GM12878 (cell line): ENCODE measurements around the gene TMEM33. TPM values are rescaled to one million over a fixed set of nuclear protein-coding genes. Genes with fewer than 3 reads are reported as not detected.

Source experiments
- ATAC-seq: fragments of 200-7000 bp; cut with Tn5 transposase; 3 replicates; pipeline ENCODE4 v1.9.1; 2020; ENCODE audit warnings: mild to moderate bottlenecking, moderate library complexity
- BruUV-seq: library from RNA; stranded (reverse); fragments of 400-500 nt; replicated peaks from 2 replicates; lab custom pipeline; 2021; lab: Mats Ljungman, UMichigan
- CTCF ChIA-PET: fragments of 300-600 bp; sonication (Branson Sonifier 250); formaldehyde crosslinking; extraction: SDS; loops from one replicate; lab custom pipeline; 2021; ENCODE audit warnings: inconsistent platforms; lab: Yijun Ruan, JAX
- POLR2A ChIA-PET: fragments of 350-600 bp; formaldehyde crosslinking; extraction: SDS; loops from one replicate; lab custom pipeline; 2021; ENCODE audit warnings: inconsistent platforms; lab: Charles Lee
- RAD21 ChIA-PET: fragments of 300-600 bp; sonication (Branson Sonifier 250); formaldehyde crosslinking; loops from one replicate; lab custom pipeline; 2023; ENCODE audit warnings: antibody characterized with exemption; ENCODE audit not compliant: unreplicated experiment; lab: Charles Lee
- SMC1A ChIA-PET: fragments of 300-600 bp; sonication (Branson Sonifier 250); formaldehyde crosslinking; loops from one replicate; lab custom pipeline; 2023; ENCODE audit not compliant: unreplicated experiment, uncharacterized antibody; lab: Charles Lee
- DNase-seq: peaks from one replicate; pipeline ENCODE4 v3.0.0-alpha.2; 2011; ENCODE audit warnings: low read depth, low spot score
- FAIRE-seq: peaks from 3 replicates; lab custom pipeline; 2011; peaks lifted over from hg19 to GRCh38; lab: Jason Lieb, UNC
- H2AFZ ChIP-seq: 2 replicates; pipeline ENCODE4 v1.6.0; 2011; ENCODE audit warnings: low read depth, low read length, control low read depth; ENCODE audit not compliant: control insufficient read depth
- H3K27ac ChIP-seq: 2 replicates; pipeline ENCODE4 v1.5.1; 2011; ENCODE audit warnings: control low read depth; ENCODE audit not compliant: control insufficient read depth, insufficient read depth
- H3K27me3 ChIP-seq, 2 experiments: replicated peaks in 1 of 2; 2 replicates each; pipeline versions ENCODE4 v1.6.0 to v1.6.1; 2011; ENCODE audit warnings: low read length in 1 of 2; ENCODE audit not compliant: control insufficient read depth in 2 of 2, insufficient read depth in 2 of 2
- H3K36me3 ChIP-seq, 2 experiments: 2 replicates each; pipeline ENCODE4 v1.5.1; 2011; ENCODE audit warnings: low read length in 1 of 2; ENCODE audit not compliant: control insufficient read depth in 2 of 2, insufficient read depth in 2 of 2
- H3K4me1 ChIP-seq: 2 replicates; pipeline ENCODE4 v1.6.1; 2011; ENCODE audit warnings: mild to moderate bottlenecking, low read length, moderate library complexity, mixed read lengths; ENCODE audit not compliant: control insufficient read depth, insufficient read depth
- H3K4me2 ChIP-seq: 2 replicates; pipeline ENCODE4 v1.6.0; 2011; ENCODE audit warnings: control low read depth; ENCODE audit not compliant: control insufficient read depth, insufficient read depth
- H3K4me3 ChIP-seq: fragments of 200-600 bp; sonication (generic); 2 replicates; pipeline ENCODE4 v1.5.1; 2016
- H3K79me2 ChIP-seq: 2 replicates; pipeline ENCODE4 v1.6.0; 2011; ENCODE audit warnings: low read length; ENCODE audit not compliant: control insufficient read depth, insufficient read depth
- H3K9ac ChIP-seq: 2 replicates; pipeline ENCODE4 v1.8.0; 2011; ENCODE audit warnings: low read length, control low read depth, mixed read lengths; ENCODE audit not compliant: control insufficient read depth, insufficient read depth
- H3K9me3 ChIP-seq: replicated peaks from 3 replicates; pipeline ENCODE4 v1.5.1; 2011; ENCODE audit warnings: mild to moderate bottlenecking, low read length; ENCODE audit not compliant: control insufficient read depth, insufficient read depth
- H4K20me1 ChIP-seq: 2 replicates; pipeline ENCODE4 v1.6.0; 2011; ENCODE audit not compliant: control insufficient read depth, insufficient read depth
- CBFB ChIP-seq: IDR thresholded peaks from 2 replicates; pipeline ENCODE4 v1.6.1; 2016; ENCODE audit warnings: antibody characterized with exemption, low read depth
- MEF2A ChIP-seq: IDR thresholded peaks from 2 replicates; pipeline ENCODE4 v1.6.1; 2011; ENCODE audit warnings: low read depth, mild to moderate bottlenecking, low read length, moderate library complexity; ENCODE audit not compliant: insufficient read depth
- MEF2B ChIP-seq: fragments of 450-650 bp; IDR thresholded peaks from 2 replicates; pipeline ENCODE4 v1.6.1; 2018; ENCODE audit warnings: mild to moderate bottlenecking, moderate library complexity; ENCODE audit not compliant: partially characterized antibody, poor library complexity, severe bottlenecking
- NBN ChIP-seq: fragments of 450-650 bp; IDR thresholded peaks from 2 replicates; pipeline ENCODE4 v1.6.1; 2016
- WGBS: methylation state at CpG from one replicate; pipeline ENCODE4 v1.1.6; 2016; ENCODE audit warnings: low lambda C conversion rate; ENCODE audit not compliant: insufficient replicate concordance, insufficient coverage; ENCODE audit errors: missing lambda C conversion rate; 5-methylcytosine and 5-hydroxymethylcytosine counted together
- in situ Hi-C: fragments of 300-500 bp; cut with MboI; formaldehyde crosslinking; loops from 9 replicates; pipeline ENCODE4 v1.14.3; 2018; ENCODE audit warnings: mixed read lengths
- intact Hi-C: fragments of 100-400 bp; cut with micrococcal nuclease; formaldehyde crosslinking; loops from one replicate; pipeline ENCODE4 v1.14.2; 2022; ENCODE audit not compliant: unreplicated experiment
- polyA plus RNA-seq, 11 experiments: library from polyadenylated mRNA; depleted of rRNA in 4 of 11; unstranded in 6 of 11; stranded (reverse) in 5 of 11; fragments of >200 nt; fragmentation: Nextera tagmentation in 4 of 11; fragmentation: Illumina TruSeq in 1 of 11; extraction: Ambion mirVana in 4 of 11; extraction: Trizol in 1 of 11; gene quantifications; 1 replicate in 1 of 11; 2 replicates in 10 of 11; pipeline versions ENCODE4 v1.2.1 to v1.2.3, GENCODE V29; 2011 to 2016; ENCODE audit warnings: inconsistent platforms in 2 of 11, missing spikeins in 2 of 11, low read depth in 1 of 11
- total RNA-seq, 4 experiments: library from RNA; depleted of rRNA in 3 of 4; stranded (reverse); fragments of >200 nt in 3 of 4; fragmentation: Illumina TruSeq in 1 of 4; extraction: Trizol in 1 of 4; gene quantifications; 2 replicates each; pipeline versions ENCODE4 v1.2.1 to v1.2.3, GENCODE V29; 2013 to 2021
- TF ChIP-seq, protein P1 (sequence below): fragments of 450-650 bp; IDR thresholded peaks from 2 replicates; pipeline ENCODE4 v1.6.1; 2017; ENCODE audit warnings: mild to moderate bottlenecking, moderate library complexity

Gene TMEM33
- total and polyA plus RNA-seq, 10 of the 15 experiments (the other 5 are each of a cell fraction or from before 2014, with no cell fraction given) = 7.9 to 60.2 (median 33.4) TPM

DNA sequence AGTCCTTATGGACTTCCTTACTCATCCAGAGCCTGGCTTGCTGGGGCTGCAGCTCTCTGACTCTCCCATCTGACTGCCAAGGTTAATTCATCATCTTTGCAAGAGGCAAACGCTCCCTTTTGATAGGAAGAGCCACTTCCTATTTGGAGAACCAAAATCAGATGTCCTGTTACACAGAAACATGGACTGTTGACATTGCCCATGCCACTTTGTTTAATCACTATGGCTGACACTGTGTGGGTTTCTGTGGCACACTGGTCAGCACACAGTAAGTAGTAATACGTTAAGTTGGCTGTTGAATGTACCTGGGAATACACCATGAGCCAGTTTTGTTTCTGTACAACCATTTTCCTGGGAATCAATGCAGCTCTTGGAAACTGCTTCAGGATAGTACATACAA lies 45.1 kb upstream of the TMEM33 start:
- ATAC-seq (no peak), DNase-seq (no peak), FAIRE-seq (no peak)
- ChIA-PET RAD21 (no interaction called here), SMC1A (interaction anchor here (0.6 to 1.0 kb wide), 2 partner anchors 197 to 450 kb away, joined by 4 read pairs; no protein-coding TSS in a partner anchor), POLR2A (no interaction called here), CTCF (interaction anchor here (0.7 to 7.6 kb wide), 3 partner anchors 164 to 199 kb away, joined by 4 to 85 read pairs (median 8); no protein-coding TSS in a partner anchor)
- Histone ChIP-seq H2AFZ (no peak overlapping the region), H3K9me3 (no peaks in the 10 kb centered on the region), H3K4me1 (no peaks in the 10 kb centered on the region), H4K20me1 (no peaks in the 10 kb centered on the region), H3K4me2 (no peak overlapping the region), H3K9ac (no peak overlapping the region), H3K36me3 (no peaks in the 10 kb centered on the region), H3K27ac (no peak overlapping the region), H3K27me3 (peaks cover 1 to 3% of the 10 kb centered on the region in 2 experiments; a peak in 2 of 4 replicates), H3K4me3 (no peak overlapping the region), H3K79me2 (no peaks in the 10 kb centered on the region)
- in situ Hi-C loops (no loop called here), intact Hi-C loops (no loop called here)
- WGBS = 0% methylated on average over 2 of the region's 2 CpGs
- TF ChIP-seq CBFB (no peak), MEF2B (no peak), MEF2A (no peak), NBN (no peak)
- TF ChIP-seq, protein P1, sequence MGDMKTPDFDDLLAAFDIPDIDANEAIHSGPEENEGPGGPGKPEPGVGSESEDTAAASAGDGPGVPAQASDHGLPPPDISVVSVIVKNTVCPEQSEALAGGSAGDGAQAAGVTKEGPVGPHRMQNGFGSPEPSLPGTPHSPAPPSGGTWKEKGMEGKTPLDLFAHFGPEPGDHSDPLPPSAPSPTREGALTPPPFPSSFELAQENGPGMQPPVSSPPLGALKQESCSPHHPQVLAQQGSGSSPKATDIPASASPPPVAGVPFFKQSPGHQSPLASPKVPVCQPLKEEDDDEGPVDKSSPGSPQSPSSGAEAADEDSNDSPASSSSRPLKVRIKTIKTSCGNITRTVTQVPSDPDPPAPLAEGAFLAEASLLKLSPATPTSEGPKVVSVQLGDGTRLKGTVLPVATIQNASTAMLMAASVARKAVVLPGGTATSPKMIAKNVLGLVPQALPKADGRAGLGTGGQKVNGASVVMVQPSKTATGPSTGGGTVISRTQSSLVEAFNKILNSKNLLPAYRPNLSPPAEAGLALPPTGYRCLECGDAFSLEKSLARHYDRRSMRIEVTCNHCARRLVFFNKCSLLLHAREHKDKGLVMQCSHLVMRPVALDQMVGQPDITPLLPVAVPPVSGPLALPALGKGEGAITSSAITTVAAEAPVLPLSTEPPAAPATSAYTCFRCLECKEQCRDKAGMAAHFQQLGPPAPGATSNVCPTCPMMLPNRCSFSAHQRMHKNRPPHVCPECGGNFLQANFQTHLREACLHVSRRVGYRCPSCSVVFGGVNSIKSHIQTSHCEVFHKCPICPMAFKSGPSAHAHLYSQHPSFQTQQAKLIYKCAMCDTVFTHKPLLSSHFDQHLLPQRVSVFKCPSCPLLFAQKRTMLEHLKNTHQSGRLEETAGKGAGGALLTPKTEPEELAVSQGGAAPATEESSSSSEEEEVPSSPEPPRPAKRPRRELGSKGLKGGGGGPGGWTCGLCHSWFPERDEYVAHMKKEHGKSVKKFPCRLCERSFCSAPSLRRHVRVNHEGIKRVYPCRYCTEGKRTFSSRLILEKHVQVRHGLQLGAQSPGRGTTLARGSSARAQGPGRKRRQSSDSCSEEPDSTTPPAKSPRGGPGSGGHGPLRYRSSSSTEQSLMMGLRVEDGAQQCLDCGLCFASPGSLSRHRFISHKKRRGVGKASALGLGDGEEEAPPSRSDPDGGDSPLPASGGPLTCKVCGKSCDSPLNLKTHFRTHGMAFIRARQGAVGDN = no peak
- no TSS peak for BruUV-seq
